T47D (cell line): ENCODE measurements around the gene SVOPL.

Experiments
- DNase-seq, 2 experiments: peaks; one replicate each; pipeline versions ENCODE4 v3.0.0 to v3.0.0-alpha.2; 2011 to 2012; ENCODE audit warnings: low read depth in 1 of 2, low spot score in 1 of 2
- JUND ChIP-seq: IDR thresholded peaks from 2 replicates; pipeline ENCODE4 v1.6.1; 2012; ENCODE audit warnings: low read depth
- in situ Hi-C: cut with HindIII; loops from 2 replicates; pipeline ENCODE4 v1.10.0; 2016; ENCODE audit warnings: low sequenced_read_pairs, low pct_unique_long_range_greater_than_20kb

The SVOPL gene

GRCh38 chr7:138575897-138576428 is 125.2 kb downstream of the SVOPL start:
- no peak for DNase-seq
- TF ChIP-seq JUND = no peak
- in situ Hi-C loops = no loop called here

GRCh38 chr7:138573741-138574140 is 127.4 kb downstream of the SVOPL start:
- in situ Hi-C loops = no loop called here
- DNase-seq = no peak
- no peak for TF ChIP-seq JUND

DNA sequence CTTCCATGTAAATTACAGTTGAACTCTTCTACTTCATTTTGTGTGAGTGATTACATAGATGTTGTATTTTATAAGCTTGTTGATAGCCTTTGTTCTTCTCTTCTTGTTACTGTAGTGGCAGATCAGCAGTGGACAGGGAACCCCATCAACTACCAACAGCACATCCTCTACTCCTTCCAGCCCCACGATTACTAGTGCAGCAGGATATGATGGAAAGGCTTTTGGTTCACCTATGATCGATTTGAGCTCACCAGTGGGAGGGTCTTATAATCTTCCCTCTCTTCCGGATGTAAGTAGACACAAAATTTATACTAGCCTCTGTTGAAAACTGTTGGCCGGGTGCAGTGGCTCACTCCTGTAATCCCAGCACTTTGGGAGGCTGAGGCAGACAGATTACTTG is 130.4 kb downstream of the SVOPL start:
- no peak for TF ChIP-seq JUND
- in situ Hi-C loops = no loop called here
- DNase-seq = no peak

DNA sequence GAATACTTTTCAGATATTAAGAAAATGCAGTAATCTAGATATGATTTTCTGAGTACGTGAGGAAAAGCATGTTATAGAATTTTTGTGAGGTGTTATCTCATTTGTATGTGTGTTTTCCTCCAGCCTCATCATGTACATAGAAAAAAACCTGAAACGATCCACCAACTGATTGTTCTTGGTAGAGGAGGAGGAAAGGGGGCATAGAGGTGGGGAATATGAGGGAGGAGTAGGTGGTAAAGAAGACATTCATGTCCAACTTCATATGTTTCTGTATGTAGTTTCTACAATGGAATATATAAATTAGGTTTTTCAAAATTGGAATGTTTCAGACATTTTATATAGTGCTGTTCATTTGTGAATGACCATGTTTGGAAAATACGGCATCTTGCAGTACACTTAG is 131.7 kb downstream of the SVOPL start:
- no peak for DNase-seq
- in situ Hi-C loops = no loop called here
- TF ChIP-seq JUND = no peak

DNA sequence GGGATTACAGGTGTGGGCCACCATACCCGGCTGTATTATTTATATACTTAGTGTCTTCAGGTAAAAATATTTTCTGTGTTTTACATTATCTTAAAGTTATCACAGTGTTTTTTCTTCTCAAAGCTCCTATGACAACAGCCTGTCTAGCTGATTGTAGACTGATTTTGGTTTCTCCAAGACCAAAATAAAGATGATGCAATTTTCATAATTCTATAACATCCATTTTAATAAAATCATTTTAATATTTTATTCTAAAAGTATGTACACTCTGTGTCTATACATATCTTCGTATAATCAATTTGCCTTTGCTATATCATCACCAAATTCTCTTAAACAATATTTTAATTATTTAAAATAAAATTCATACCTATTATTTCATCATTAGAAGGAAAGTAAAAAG is 132.5 kb downstream of the SVOPL start:
- in situ Hi-C loops = no loop called here
- DNase-seq = no peak
- TF ChIP-seq JUND = no peak

DNA sequence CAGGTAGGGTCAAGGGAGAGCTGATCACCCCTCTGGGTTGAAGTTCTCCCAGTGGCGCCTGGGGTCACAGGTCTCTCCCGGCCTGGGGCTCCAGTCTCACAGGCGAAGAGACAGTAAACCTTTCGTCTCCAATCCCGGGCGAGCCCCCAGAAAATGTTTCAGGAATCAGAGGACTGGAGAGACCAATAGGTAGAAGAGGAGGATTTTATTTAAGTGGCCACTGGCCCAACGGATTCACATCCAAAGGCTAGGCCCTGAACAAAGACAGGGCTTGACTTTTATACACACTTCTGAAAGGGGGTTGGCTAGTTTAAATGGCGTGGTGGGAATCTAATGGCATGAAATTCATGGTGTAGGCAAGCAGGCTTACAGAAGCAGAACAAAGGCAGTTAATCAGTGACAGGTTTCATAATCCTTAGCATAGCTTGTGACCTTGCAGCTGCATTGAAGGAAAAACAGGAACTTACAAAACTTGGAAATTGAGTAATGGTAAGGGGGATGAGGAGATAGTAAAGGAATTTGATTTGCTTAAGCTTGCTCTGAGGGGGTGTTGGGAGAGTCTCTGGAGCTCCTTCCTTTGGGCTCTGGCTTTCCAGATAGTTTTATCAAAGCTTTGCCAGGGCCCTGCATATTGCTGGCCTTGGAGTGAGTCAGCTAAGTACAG is 135.6 kb downstream of the SVOPL start:
- DNase-seq = peak in 1 of 2 experiments; percentile 13
- no peak for TF ChIP-seq JUND
- in situ Hi-C loops = no loop called here

GRCh38 chr7:138565071-138565450 is 136.1 kb downstream of the SVOPL start:
- in situ Hi-C loops = no loop called here
- DNase-seq = no peak
- TF ChIP-seq JUND = no peak

- TF ChIP-seq JUND = no peak
- in situ Hi-C loops = no loop called here
These were observed 136.8 kb downstream of the SVOPL start for GRCh38 chr7:138564365-138564764.

GRCh38 chr7:138563808-138564207 is 137.4 kb downstream of the SVOPL start:
- DNase-seq = peak in 1 of 2 experiments; percentile 10
- no peak for TF ChIP-seq JUND
- in situ Hi-C loops = no loop called here

More at GRCh38 chr7:138564365-138564764, 136.8 kb downstream of the SVOPL start:
- DNase-seq = peak; percentile 5 to 88

- no peak for TF ChIP-seq JUND
- no peak for DNase-seq
- in situ Hi-C loops = no loop called here
These were observed 141.7 kb downstream of the SVOPL start for GRCh38 chr7:138559448-138559847.

DNA sequence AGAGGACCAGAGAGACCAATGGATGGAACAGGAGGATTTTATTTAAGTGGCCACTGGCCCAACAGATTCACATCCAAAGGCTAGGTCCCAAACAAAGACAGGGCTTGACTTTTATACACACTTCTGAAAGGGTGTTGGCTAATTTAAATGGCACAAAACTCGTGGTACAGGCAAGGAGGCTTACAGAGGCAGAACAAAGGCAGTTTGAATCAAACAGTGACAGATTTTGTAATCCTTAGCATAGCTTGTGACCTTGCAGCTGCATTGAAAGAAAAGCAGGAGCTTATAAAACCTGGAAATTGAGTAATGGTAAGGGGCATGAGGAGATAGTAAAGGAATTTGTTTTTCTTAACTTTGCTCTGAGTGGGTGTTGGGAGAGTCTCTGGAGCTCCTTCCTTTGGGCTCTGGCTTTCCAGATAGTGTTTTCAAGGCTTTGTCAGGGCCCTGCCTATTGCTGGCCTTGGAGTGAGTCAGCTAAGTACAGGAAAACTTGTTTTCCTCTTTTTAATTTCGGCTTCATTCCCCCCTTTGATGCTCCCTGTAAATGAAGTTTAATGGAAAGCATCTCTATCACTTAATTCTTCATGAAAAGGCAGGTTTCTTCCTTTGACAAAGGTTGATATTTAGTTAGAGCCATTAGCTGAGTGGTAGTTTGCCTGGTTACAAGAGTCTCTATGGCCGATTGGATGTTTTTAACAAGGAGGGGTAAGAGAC is 144.2 kb downstream of the SVOPL start:
- TF ChIP-seq JUND = no peak
- in situ Hi-C loops = no loop called here
- DNase-seq = no peak

GRCh38 chr7:138555684-138556083 is 145.5 kb downstream of the SVOPL start:
- no peak for TF ChIP-seq JUND
- no peak for DNase-seq
- in situ Hi-C loops = no loop called here

- TF ChIP-seq JUND = no peak
- in situ Hi-C loops = no loop called here
- DNase-seq = no peak
These were observed 146.5 kb downstream of the SVOPL start for GRCh38 chr7:138554674-138555073.
